SHP77 treated with DMSO at 0.1 percent for 48 hours (cell line): ENCODE results near the gene PRODH2.

Experiments
- DNase-seq: peaks from one replicate; lab custom pipeline; 2025; lab: John Stamatoyannopoulos, UW

The PRODH2 gene

DNA sequence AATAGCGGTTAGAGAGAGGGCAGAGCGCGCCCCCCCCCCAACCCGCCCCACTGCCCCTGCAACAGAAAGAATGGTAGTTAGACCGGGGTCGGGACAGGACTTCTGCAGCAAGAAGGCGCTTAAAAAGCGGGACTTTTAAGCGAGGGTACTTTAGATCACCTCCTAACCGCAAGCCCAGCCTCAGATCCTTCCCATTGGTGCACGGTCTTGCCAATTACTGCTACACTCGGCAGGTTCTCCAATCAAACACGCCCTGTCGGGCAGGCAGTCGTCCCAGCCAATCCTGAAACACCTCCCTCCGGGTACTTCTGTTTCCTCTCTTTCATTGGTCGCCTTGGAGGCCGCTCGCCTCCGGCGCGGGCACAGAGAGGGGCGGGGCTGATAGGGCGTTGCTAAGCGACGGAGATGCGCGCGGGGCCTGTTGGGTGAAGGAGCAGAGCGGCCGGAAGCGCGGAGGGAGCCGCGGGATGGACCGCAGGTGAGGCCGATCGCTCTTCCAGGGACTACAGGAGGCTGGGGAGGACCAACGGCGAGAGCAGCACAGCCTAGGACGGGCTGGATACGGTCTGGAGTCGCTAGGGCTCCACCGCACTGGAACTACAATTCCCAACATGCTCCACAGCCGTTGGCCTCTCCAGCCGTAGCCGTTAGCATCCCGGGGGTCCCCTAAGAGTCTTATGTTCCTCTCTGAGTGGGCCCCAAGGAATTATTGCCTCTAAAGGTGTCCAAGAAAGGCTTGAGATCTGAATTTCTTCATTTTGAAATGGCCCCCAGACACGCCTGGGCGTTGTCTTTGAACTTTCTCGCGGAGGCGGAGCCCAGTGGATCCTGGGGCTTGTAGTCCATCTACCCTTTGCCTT, 54.7 kb downstream of the PRODH2 start, which contains the start of gene PROSER3:
Gene PROSER3 (plus strand): TSS at position 428 of the 860 bp plus-strand sequence. CDS start 40 bp downstream, at position 468.
- DNase-seq: peak; percentile 98

DNA sequence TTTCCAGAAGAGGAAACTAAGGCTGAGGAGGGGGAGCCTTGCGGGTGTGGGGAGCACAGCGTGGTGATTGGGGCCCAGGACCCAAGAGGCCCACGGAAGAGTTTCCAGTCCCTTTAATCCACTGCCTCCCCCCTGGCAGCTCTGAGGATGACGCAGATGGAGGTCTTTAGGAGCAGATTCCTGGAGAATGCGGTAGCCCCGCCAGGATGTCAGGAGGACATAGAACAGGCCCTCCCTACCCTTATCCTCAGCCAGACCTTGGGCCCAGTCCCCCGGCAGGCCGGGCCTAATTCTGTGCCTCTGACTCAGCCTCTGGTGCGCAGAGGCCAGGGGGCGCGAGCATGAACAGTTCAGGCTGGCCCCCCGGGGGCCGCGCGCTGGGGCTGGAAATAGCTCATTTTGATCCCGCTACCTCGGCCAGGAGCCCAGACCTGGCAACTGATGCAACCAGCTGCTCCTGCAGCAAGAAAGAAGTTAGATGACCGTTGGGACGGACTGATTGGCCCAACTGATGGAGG, 55.4 kb downstream of the PRODH2 start:
- no peak for DNase-seq

DNA sequence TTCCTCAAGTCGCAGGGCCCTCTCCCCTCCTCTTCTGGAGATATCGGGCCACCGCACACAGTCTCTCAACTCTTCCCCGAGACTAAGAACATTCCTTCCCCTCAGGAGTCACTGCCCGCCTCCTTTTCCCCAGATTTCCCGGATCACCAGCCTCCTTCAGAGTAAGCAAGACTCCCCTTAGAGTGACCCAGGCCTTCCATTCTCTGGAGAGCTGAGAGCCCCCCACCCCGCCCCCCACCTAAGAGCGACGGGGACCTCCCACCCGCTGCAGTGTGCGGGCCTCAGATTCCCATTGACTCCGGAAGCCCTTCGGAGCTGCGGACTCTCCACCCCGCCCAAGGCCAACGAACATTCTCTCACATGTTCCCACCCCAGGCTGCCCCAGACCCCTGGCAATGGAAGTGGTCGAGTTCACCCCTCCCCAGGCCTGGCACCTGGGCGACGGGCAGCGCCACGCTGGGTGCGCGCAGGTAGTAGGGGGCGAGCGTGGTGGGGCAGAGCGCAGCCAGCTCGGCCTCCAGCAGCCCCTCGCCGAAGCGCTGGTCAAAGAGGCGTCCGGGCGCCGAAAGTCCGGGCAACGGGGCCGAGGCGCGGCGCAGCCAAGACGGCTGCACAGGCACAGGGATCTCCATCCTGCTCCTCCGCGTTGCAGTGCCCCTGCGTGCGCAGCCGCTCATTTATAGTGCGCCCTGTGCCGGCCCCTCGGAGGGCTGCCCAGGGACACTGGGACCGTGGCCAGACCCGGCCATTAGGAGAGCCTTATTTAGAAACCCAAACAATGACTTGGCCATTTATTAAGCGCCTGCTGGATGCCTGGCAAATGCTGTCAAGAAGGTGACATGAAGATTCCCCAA, 56.0 kb downstream of the PRODH2 start, which contains the start of gene HSPB6:
Gene HSPB6 (minus strand): TSS at position 653 of the 854 bp plus-strand sequence. CDS start 21 bp downstream, at position 632.
- DNase-seq: no peak

DNA sequence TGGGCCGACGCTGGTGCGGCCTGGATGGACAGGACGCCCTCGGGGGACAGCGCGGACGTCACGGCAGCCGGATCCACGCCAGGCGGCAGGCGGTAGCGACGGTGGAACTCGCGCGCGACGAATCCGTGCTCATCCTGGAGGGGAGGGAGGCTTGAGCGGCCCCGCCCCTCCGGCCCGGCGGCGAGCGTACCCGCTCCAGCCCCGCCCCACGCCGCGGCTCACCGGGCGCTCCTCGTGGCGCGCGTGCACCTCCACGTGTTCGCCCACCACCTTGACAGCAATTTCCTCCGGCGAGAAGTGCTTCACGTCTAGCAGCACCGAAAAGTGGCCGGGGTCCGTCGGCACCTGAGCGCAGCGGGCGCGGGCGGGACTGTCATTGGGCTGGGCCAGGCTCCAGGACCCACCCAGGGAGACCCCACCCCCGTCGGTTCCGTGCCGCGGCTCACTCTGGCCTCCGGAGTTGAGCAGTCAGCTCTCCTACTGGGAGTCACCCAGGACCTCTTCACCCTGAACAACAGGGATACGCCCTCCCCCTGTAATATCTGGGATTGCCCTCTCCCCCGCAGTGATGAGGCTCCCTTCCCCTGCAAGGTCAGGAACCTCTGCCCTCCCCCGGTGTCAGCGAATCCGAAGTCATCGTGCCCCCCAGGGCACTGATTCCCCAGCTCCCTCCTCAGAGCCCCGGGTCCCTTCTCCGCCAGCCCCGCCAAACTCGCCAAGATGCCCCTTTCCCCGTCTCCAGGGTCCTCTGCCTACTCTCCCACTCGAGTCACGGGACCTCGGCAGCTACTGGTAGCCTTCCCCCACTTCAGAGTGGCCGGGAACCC, 56.9 kb downstream of the PRODH2 start:
- DNase-seq: no peak

DNA sequence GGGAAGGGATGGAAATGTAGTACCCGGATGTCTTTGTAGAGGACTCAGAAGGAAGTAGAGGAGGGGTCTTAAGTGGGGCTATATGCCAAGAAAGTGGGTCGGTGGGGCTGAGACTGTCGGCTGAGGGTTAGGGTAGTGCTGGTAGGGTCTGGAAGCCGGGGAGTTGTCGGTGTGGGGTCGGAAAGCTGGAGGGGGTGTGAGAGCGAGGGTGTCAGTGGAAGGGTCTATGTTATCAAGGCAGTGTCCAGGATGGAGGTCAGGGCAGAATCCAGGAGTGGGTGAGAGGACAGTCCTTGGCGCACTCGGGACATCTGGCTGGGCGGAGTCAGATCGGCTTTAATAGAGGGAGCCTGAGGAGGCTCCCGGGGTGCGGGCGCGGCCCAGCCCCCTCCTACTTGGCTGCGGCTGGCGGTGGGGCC, 57.5 kb downstream of the PRODH2 start:
- no peak for DNase-seq

DNA sequence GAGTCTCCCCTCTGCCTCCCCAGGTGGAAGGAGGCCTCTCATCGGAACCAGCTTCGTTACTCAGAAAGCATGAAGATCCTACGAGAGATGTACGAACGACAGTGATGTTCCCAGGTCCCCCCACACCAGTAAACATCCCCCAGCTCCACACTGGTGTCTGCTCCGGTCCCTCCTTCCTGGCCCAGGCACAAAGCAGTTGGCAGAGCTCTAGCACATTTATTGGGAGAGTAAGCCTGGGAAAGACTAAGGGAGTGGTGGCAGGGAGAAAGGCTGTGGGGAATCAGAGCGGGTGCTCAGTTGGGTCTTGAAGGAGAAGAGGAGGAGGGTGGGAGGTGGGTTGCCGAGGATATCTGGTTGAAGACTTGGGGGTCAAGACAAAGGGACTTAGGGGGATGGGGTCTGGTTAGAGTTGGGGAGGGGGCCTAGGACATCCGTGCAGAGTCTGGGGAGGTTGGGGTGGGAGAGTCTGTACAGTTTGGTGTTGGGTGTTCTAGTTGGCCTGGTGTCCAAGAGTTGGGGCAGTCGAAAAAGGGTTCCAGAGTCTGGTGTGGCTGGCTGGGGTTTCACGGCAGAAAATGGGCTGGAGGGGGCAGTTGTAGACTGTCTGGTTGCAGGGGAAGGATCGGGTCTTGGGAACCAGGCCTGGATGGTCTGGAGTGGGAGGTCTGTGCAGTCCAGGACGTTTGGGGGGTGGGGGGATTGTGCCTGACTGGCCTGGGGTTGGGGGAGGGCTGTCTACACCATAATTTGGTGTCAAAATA, 58.1 kb downstream of the PRODH2 start:
- DNase-seq: no peak

DNA sequence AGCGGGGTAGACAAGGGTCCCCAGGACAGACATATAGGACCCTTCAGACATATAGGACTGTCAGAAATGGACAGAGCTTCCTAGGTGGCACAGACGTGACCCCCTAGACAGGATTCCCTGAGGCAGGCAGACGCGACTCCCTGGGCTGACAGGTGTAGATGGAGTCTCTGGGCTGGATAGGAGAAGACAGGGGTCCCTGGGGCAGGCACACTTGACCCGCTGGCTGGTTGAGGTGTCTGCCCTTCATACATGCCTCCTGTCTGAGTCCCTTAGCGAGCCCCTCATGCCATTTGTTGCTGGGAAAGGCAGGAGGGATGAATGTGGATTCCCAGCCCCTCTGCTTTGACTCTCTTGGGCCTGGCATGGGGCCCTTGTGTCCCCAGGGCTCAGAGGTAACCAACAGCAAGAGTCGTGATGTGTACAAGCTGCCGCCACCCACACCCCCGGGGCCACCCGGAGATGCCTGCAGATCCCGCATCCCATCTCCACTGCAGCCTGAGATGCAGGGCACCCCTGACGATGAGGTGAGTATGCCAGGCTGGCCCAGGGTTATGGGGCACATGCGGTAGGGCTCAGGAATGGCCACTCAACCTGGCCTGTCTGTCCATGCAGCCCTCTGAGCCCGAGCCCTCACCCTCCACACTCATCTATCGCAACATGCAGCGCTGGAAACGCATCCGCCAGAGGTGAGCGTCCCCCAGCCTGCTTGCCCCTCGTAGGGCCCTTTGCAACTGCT, 58.8 kb downstream of the PRODH2 start:
- DNase-seq: no peak

DNA sequence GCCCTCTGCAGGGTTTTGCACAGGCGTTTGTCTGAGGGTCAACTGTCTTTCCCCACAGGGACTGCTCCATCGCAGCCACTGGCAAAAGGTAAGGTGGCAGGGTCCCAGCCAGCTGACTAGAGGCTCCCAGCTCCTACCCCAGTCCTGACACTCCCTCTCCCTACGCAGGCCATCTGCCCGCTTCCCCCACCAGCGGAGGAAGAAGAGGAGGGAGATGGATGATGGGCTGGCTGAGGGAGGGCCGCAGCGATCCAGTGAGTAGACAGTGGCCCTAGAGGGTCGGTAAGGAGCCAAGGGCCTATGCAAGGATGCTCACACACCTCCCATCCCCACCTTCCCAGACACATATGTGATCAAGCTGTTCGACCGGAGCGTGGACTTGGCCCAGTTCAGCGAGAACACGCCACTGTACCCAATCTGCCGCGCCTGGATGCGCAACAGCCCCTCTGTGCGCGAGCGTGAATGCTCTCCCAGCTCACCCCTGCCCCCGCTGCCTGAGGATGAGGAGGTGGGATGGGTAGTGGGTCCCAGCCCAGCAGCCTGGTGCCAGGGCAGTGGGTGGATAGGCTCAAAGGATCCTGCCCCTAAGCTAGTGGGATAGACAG, 59.8 kb downstream of the PRODH2 start:
- no peak for DNase-seq

DNA sequence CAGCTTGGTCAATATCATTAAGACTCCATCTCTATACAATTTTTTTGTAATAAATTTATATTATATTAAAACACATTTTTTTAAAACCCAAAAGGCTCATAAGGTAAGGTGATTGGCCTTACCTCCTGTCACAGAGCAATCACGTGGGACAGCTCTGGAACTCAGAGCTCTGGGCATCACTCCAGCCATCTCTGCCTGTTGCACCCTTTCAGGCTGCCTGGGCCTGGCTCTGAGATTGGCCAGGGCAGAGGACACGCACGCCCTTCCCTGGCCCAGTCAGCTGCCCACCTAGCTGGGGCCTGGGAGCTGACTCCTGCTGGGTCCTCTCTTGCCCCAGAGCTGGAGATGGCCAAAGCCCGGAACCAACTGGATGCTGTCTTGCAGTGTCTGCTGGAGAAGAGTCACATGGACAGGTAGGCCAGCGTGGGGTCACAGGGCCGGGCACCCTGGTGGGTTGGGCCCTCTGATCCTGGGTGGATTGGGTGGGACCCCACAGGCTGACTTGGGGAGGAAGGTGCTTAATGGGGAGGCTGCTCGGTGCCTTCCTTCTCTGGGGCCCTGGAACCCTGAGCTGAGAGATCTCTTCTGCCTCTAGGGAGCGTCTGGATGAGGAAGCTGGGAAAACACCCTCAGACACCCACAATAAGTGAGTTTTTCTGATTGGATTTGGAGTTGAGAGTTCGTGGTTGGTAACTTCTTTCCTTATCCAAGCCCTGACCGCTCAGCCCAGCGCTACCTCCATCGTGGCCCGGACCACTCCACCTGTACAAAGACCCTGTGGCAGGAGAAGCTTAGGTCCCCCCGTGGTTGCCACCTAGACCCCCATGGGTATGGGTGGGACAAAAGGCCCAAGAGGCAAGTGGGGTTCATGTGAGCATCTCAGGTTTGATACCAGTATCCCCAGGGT, 60.6 kb downstream of the PRODH2 start:
- DNase-seq: no peak

DNA sequence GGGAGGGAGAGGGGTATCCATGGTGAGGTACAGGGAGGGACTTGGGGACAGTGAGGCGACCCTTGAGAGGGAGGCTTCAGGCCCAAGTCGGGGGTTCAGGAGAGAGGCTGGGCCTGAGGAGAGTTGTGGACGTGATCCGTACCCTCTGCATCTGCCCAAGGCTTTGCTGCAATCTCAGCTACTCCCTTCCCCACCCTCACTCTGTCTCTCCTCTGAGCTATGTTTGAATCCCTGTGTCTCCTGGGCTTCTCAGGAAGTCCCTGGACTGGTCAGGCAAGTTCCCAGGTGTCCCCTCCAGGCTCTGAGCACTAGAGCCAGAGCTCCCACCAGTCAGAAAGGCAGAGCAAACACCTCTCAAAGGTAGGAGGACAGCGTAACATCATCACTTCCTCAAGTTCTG, 62.5 kb downstream of the PRODH2 start:
- DNase-seq: no peak
